GM12891 (cell line): ENCODE measurements around the gene SEZ6.

ENCODE experiments used
- PAX5 ChIP-seq: IDR thresholded peaks from 2 replicates; pipeline ENCODE4 v1.6.1; 2011; ENCODE audit warnings: low read length, moderate library complexity, mild to moderate bottlenecking; ENCODE audit not compliant: insufficient read depth, severe bottlenecking
- POLR2A ChIP-seq: IDR thresholded peaks from 2 replicates; pipeline ENCODE4 v1.6.1; 2011; ENCODE audit warnings: low read depth, low read length, control low read depth
- POLR2AphosphoS5 ChIP-seq: IDR thresholded peaks from 2 replicates; pipeline ENCODE4 v1.6.1; 2011; ENCODE audit warnings: low read depth, low read length, control low read depth
- SPI1 ChIP-seq: IDR thresholded peaks from 2 replicates; pipeline ENCODE4 v1.6.1; 2011; ENCODE audit warnings: low read depth, low read length, control low read depth
- TAF1 ChIP-seq: IDR thresholded peaks from 2 replicates; pipeline ENCODE4 v1.6.1; 2011; ENCODE audit warnings: low read depth, low read length, control low read depth

DNA sequence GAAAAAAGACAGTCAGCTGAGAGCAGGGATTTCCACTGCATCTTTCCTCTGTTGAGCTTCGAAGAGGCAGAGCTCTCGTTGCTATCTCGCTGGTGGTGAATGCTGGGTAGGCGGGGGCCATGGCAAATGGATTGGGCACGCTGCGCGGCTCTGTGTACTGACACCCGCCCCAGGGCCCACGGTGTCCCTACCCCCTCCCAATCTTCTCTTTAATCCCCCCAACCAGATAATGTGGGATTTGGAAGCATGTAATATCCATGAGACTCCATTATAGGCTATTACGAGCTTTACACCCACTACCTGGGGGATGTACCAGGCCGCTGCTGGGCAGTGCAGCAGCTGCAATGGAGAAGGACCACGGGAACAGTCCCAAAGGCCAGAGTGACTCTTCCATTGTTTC lies 45.4 kb upstream of the SEZ6 start:
- no peak for TF ChIP-seq POLR2A
- no peak for TF ChIP-seq POLR2AphosphoS5
- no peak for TF ChIP-seq TAF1
- TF ChIP-seq PAX5 = no peak
- TF ChIP-seq SPI1 = no peak
